Endothelial cell (in vitro differentiated cells): Measurements from ENCODE around the gene CDK3. TPM values are rescaled to one million over a fixed set of nuclear protein-coding genes. Genes with fewer than 3 reads are reported as not detected.

Source experiments
- DNase-seq: peaks from one replicate; pipeline ENCODE4 v3.0.0; 2021; ENCODE audit warnings: low spot score
- H3K27ac Mint-ChIP-seq: one replicate; pipeline ENCODE4 v1.8.0; 2021; ENCODE audit warnings: mixed read lengths, inconsistent platforms; ENCODE audit not compliant: unreplicated experiment
- H3K27me3 Mint-ChIP-seq: one replicate; pipeline ENCODE4 v1.8.0; 2021; ENCODE audit warnings: mild to moderate bottlenecking, moderate library complexity, mixed read lengths, inconsistent platforms; ENCODE audit not compliant: unreplicated experiment
- H3K36me3 Mint-ChIP-seq: one replicate; pipeline ENCODE4 v1.8.0; 2021; ENCODE audit warnings: mild to moderate bottlenecking, low read depth, mixed read lengths, inconsistent platforms; ENCODE audit not compliant: unreplicated experiment
- H3K4me1 Mint-ChIP-seq: one replicate; pipeline ENCODE4 v1.8.0; 2021; ENCODE audit warnings: mild to moderate bottlenecking, mixed read lengths, inconsistent platforms; ENCODE audit not compliant: unreplicated experiment
- H3K4me3 Mint-ChIP-seq: one replicate; pipeline ENCODE4 v1.8.0; 2021; ENCODE audit warnings: mild to moderate bottlenecking, mixed read lengths, inconsistent platforms; ENCODE audit not compliant: unreplicated experiment
- H3K9me3 Mint-ChIP-seq: one replicate; pipeline ENCODE4 v1.8.0; 2021; ENCODE audit warnings: mixed read lengths, inconsistent platforms; ENCODE audit not compliant: unreplicated experiment
- CTCF ChIP-seq: fragments of 200-600 bp; sonication (generic); IDR thresholded peaks from one replicate; pipeline ENCODE4 v1.5.0; 2021; ENCODE audit warnings: antibody characterized with exemption; ENCODE audit not compliant: unreplicated experiment
- total RNA-seq: library from RNA; stranded (reverse); fragmentation: NEBNext Ultra II Directional; extraction: Animal tissue kit (Norgen Biotek cat#: 25700); gene quantifications from one replicate; pipeline ENCODE4 v1.2.1, GENCODE V29; 2021; ENCODE audit not compliant: unreplicated experiment

Gene CDK3
- total RNA-seq, 1 donor from 2014 or later: 8.4 TPM

DNA sequence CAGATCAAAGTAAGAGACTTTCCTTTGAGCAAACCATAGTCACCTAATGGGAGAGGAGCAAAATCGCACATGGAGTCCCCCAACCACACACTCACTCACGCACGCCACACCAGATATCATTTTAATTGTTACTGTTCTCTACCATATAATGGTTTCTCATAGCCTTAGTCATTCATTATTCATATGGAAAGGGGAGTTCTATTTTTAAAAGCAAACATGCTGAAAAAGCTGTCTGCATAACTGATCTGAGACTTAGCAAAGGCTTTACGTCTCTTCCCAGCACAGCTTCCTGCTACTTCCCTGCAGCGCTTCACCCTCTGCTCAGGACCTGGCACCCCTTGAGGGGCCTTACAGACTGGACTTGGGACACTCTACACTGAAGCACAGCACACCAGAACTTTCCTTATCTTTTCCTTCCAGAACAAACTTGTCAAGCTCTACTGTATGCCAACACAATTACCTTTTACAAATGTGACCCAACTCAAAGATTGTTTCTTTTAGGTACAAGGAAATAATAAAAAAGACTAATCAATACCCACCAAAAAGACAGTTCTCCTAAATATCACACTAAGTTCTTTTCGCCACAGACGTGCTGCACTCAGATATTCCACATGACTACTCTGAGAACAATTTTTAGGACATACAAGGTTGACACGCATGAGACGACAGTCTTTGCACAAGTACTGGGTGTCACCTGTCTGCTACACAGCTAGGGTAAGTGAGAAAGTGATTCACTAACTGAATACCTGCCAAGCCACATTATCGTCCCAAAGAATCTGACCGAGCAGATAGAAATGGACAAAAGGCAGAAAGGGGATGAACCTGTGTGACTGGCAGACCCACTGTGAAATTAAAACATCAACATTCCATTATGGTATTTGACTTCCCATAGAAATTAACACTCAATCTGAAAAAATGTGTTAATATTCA lies 50.1 kb downstream of the CDK3 start:
- no peak for DNase-seq
- H3K27me3 Mint-ChIP-seq: no peaks in the 10 kb centered on the region
- H3K27ac Mint-ChIP-seq: no peak overlapping the region
- H3K4me1 Mint-ChIP-seq: no peaks in the 10 kb centered on the region
- H3K4me3 Mint-ChIP-seq: no peak overlapping the region
- TF ChIP-seq CTCF: no peak
- no peaks in the 10 kb centered on the region for H3K9me3 Mint-ChIP-seq
- peaks cover 41% of the 10 kb centered on the region for H3K36me3 Mint-ChIP-seq

- Mint-ChIP-seq H3K9me3 (no peaks in the 10 kb centered on the region), H3K27me3 (peaks cover 4% of the 10 kb centered on the region), H3K4me1 (no peaks in the 10 kb centered on the region), H3K27ac (peak overlapping the region; percentile 44), H3K36me3 (peaks cover 42% of the 10 kb centered on the region), H3K4me3 (peak overlapping the region; percentile 70)
- TF ChIP-seq CTCF: no peak
- DNase-seq: no peak
Observed at GRCh38 chr17:76051561-76051960, 50.9 kb downstream of the CDK3 start.

DNA sequence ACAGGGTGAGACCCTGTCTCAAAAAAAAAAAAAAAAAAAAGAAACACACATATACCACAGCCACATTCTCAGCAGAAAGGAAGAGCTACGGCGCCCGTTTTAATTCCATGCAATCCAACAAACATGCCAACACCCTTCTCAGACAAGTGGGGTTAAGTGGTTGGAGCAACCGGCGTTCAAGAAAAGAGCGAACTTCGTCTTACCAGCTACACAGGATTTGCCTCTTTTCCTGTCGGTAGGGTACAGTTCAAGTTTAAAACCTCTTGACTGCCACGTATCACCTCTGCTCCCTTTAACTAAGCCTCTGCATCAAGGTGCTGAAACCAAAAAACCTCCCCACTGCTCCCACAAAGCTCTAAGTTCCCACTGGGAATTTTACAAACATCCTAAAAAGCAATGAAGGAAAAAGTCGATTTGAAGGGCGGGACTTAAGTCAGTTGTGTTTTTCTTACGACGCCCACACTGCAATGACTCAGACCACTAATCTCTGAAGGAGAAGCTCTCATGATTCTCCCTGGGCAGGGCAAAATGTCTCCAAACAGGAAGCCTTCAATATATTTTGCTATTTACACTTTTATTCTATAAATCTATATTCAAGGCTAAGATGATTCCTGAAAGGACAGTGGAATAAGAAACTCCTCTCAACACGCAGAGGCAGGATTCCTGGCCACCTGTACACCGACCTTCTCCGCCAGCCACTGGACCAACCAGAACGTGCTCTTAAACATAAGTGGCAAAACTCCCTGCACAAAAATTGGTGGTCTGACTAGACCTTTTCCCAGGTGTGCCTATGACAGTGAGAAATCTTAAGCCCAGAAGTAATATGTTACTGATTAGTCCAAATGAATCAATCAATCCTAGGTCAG lies 52.8 kb downstream of the CDK3 start:
- TF ChIP-seq CTCF: no peak
- no peaks in the 10 kb centered on the region for H3K9me3 Mint-ChIP-seq
- no peaks in the 10 kb centered on the region for H3K4me1 Mint-ChIP-seq
- H3K36me3 Mint-ChIP-seq: peaks cover 46% of the 10 kb centered on the region
- H3K4me3 Mint-ChIP-seq: no peak overlapping the region
- peaks cover 4% of the 10 kb centered on the region for H3K27me3 Mint-ChIP-seq
- no peak overlapping the region for H3K27ac Mint-ChIP-seq
- no peak for DNase-seq

DNA sequence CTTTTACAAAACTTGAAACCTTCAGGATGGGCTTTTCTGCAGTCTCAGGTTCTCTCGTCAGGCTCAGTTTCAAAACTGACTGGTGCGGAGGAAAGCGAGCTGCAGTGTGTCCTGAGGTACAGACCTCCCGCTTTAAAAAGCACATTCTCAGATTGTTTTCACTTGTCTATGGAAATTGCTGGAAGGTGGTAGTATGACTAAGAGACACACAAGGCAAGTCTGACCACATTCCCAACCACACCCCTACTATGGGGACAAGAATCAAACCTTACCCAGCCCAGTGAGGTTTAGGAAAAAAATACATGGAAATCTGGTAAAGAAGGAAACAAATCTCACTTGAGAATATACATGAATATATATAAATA lies 53.4 kb downstream of the CDK3 start:
- no peaks in the 10 kb centered on the region for H3K9me3 Mint-ChIP-seq
- H3K27ac Mint-ChIP-seq: no peak overlapping the region
- H3K36me3 Mint-ChIP-seq: peaks cover 47% of the 10 kb centered on the region
- H3K4me3 Mint-ChIP-seq: no peak overlapping the region
- H3K27me3 Mint-ChIP-seq: peaks cover 4% of the 10 kb centered on the region
- TF ChIP-seq CTCF: no peak
- no peaks in the 10 kb centered on the region for H3K4me1 Mint-ChIP-seq
- DNase-seq: no peak

Other genes with a start within 250 kb of the CDK3 start
- 18.0 TPM for gene GALK1, start 235.7 kb upstream of the CDK3 start, total RNA-seq
- gene UNK, start 216.0 kb upstream of the CDK3 start, total RNA-seq: 28.8 TPM
- 11.5 TPM for gene UNC13D, start 156.5 kb upstream of the CDK3 start, total RNA-seq
- gene WBP2, start 145.5 kb upstream of the CDK3 start, total RNA-seq: 69.6 TPM
- gene TRIM47, start 122.3 kb upstream of the CDK3 start, total RNA-seq: 4.4 TPM
- gene TRIM65, start 103.9 kb upstream of the CDK3 start, total RNA-seq: 14.1 TPM
- gene MRPL38, start 96.0 kb upstream of the CDK3 start, total RNA-seq: 78.2 TPM
- 7.8 TPM for gene FBF1, start 59.8 kb upstream of the CDK3 start, total RNA-seq
- 36.1 TPM for gene ACOX1, start 21.7 kb upstream of the CDK3 start, total RNA-seq
- gene TEN1, start 21.6 kb upstream of the CDK3 start, total RNA-seq: 22.6 TPM
- gene EVPL, start 26.5 kb downstream of the CDK3 start, total RNA-seq: not detected
- 62.6 TPM for gene SRP68, start 71.7 kb downstream of the CDK3 start, total RNA-seq
- not detected for gene GALR2, start 73.9 kb downstream of the CDK3 start, total RNA-seq
- gene ZACN, start 78.3 kb downstream of the CDK3 start, total RNA-seq: not detected
- 183 TPM for gene EXOC7, start 102.9 kb downstream of the CDK3 start, total RNA-seq
- gene FOXJ1, start 140.4 kb downstream of the CDK3 start, total RNA-seq: 2.1 TPM
- gene RNF157, start 239.6 kb downstream of the CDK3 start, total RNA-seq: 18.7 TPM